ENCODE measurements around the gene NFE2L3.

NFE2L3 gene

DNA sequence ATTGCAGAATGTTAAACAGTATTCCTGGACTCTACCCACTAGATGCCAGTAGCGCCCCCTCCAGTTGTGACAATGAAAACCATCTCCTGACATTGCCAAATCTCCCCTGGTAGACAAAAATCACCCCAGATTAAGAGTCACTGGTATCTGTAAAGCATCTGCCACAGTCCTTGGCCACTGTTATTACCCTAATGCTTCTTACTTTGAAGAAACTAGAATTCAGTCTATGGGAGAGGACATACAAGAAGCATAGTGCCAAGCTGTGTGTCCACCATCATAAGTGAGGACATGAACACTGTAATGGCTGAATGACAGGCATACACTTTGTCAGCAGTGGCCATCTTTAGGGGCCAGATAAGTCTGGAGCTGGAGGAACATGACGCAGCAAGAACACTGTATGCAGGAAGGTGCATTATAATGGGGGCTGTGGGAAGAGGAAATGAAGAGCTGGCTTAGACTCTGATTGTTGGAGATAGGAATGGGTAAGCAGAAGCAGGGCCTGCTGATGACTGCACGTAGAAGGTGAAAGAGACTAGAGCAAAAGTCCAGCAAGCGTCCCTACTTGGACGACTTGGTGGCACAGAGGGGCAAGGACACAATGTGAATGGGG, 82.0 kb downstream of the NFE2L3 start:
- H3K9ac ChIP-seq (ENCODE audit: low read depth, low read length), result no peak overlapping the region
- H3K4me3 ChIP-seq (ENCODE audit: low read depth, low read length), result no peak overlapping the region
- no peaks in the 10 kb centered on the region for H3K36me3 ChIP-seq (ENCODE audit: control insufficient read depth, insufficient read depth, low read length)
- no peaks in the 10 kb centered on the region for H3K9me3 ChIP-seq (ENCODE audit: control insufficient read depth, insufficient read depth, low read length)
- H3K4me1 ChIP-seq (ENCODE audit: control insufficient read depth, insufficient read depth, low read length), result no peaks in the 10 kb centered on the region
- no peaks in the 10 kb centered on the region for H3K27me3 ChIP-seq (ENCODE audit: control insufficient read depth, insufficient read depth, low read length)

Measured in iPS-15b (cell line).